Measurements from ENCODE around the gene UPK2.

- no peak for TF ChIP-seq CTCF (conservative IDR thresholded peaks at IDR 0.05; ENCODE audit: low read length)
- TF ChIP-seq EZH2phosphoT487 (IDR thresholded peaks at IDR 0.05; ENCODE audit: borderline replicate concordance), result no peak
Measured at GRCh38 chr11:118917481-118918127, 38.5 kb upstream of the UPK2 start.

Data from Loucy (cell line).